Measurements from ENCODE around the gene NPBWR2.
"Not testable (repeated sequence)": the region's sequence is repeated elsewhere in the genome, so short reads cannot be mapped to it uniquely, and the experiment has no call there.

The NPBWR2 gene

DNA sequence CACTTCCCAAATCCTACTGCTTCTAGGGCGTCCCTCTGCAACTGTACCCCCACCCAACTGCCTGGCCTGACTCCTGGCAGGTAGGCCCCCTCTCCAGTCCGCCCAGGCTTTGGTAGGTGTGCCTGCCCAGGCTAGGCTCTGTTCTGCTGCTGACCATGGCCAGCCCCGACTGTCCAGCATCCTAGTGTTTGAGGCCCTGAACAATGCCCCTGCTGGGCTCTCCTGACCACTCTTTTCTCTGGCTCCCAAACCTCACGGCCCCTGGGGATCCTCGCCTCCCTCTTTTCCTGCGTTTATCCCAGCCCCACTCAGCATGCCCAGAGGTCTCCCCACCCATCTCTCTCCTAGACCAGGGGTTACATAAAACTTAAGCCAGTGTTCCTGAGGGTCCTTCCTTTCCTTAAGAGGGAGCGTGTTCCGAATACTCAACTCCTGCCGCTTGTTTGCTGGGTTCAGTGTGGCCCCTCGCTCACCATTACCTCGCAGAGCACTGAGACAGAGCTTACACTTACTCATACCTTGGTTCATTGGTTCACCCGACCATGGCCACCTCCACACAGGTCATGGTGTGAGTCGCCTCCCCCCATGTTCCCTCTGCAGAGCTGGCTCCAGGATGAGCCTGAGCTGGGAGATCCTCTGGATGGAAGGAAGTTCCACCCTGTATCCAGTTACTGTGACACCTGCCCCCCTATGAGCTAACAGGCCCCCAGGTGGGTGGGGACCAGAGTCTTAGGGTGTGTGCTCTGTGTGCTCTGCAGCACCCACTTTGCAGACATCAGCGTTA lies 35.8 kb upstream of the NPBWR2 start:
- no peak for DNase-seq

DNA sequence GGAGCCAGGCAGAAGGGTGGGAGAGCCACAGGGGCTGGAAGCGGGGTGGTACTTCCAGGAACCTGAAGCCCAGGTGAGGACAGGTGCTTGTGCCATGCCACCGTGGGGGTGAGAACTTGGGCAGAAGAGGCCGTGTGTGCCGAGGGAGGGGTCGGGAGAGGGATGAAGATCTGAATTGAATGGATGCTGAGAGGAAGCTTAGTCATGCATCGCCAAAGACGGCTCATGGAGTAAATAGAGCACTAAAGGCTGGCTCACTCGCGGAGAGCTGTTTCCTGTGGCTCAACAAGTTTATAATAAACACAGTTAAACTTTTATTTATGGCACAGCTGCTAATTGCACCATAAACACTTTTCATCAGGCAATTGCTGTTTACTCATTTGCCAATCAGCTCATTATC lies 35.2 kb upstream of the NPBWR2 start:
- no peak for DNase-seq

- DNase-seq: no peak
These were observed 33.6 kb upstream of the NPBWR2 start for GRCh38 chr20:64140956-64141355.

DNA sequence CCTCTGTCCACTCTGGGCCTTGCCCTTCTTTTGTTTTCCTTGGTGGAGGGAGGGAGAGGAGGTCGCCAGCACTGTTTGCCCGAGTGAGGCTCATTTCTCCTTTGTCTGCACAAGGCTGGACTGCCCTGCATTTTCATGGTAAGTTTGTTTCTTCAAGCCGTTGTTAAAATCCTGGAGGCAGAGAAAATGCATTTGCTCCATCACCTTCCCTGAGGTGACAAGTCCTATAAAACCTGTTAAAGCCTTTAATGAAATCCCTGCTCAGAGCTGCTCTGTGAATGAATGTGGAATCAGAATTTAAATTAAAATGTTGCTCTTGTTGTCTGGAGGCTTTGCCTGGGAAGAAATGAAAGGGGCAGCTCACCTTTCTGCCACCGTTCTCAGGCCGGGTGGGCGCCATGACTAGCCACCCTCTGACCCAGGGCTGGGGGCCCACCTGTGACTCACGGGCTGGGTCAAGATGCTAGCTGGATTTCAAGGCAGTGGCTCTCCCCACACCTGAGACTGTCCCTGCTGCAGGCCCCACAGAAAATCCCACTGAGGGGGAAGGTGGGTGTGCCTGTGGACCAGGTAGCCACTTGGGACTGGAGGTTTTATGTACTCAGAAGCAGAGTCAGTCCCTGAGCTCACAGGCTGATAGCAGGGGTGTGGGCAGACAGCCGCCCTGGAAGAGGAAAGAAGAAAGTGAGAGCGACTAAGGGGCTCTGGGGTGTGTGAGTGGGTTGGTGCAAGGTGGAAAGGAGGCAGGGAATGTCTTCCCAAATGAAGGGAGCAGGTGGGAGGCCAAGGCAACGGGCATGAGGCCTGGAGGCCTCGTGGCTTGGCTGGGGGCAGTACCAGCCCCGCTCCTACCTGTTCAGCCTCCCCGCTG lies 32.9 kb upstream of the NPBWR2 start:
- DNase-seq: no peak

DNA sequence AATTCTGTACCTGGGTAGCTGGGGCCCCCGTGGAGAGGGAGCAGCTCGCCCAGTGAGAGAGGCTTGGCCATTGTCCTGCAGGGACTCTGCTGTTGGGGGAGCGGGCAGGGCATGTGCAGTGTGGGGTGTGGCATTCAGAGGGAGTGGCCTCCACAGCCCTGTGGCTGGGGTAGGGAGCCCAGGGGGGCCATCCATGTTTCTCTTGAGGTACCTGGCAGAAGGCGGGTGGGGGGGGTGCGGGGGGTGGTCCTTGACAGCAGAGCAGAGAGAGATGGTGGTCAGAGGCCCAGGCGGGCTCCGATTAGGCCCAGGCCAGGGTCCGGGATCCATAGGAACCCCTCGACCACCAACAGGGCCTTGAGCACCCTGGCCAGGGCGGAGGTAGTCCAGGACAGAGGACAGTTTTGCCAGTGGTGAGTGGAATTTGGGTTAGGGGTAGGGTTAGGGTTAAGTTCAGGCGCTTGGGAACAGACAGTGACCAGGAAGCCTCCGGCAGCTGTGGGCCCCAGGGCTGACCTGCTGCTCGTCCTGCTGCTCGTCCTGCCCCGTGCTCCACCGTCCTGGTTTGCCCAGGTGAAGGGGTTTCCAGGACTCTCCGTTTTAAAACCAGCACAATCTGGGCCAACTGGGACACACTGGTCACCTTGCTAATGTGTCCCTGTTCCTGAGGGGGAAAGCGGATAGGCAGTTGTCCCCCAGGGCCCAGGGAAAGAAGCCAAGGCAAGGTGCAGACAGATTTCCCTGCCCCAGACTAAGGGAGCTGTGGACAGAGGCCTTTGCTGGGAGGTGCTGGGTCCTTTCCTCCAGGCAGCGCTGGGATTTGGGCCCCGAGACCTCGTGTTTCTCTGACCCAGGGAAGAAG lies 32.1 kb upstream of the NPBWR2 start:
- no peak for DNase-seq

- no peak for DNase-seq
These were observed 31.0 kb upstream of the NPBWR2 start for GRCh38 chr20:64138276-64138815.

GRCh38 chr20:64137598-64138031 lies 30.2 kb upstream of the NPBWR2 start:
- no peak for DNase-seq

- DNase-seq: no peak
These were observed 28.8 kb upstream of the NPBWR2 start for GRCh38 chr20:64136004-64136710.

DNA sequence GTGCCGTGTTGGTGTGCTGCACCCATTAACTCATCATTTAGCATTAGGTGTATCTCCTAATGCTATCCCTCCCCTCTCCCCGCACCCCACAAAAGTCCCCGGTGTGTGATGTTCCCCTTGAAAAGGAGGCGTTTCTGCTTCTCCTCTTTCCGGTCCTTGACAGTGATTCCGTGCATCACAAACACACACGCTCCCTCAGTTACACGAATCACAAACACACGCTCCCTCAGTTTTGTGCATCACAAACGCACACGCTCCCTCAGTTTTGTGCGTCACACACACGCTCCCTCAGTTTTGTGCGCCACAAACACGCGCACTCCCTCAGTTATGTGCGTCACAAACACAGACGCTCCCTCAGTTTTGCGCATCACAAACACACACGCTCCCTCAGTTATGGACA lies 27.4 kb upstream of the NPBWR2 start:
- not testable (repeated sequence) for DNase-seq

GRCh38 chr20:64133951-64134407 lies 26.6 kb upstream of the NPBWR2 start:
- DNase-seq: no peak

DNA sequence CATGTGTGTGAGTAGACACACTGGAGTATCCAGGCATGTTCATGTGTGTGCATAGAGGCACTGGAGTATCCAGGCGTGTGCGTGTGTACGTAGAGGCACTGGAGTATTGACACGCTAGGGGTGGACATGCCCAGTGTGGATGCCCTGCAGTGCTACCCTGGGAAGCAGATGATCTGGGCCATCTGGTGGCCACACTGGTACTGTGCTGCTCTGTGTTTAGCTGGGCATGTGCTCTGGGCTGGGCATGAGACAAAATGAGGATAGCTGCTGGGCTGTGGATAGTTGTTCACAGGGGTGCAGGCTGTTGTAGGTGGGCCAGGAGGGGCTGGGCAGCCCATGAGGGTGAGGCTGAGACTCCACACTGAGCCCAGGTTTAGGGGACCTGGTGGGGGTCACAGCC lies 24.0 kb upstream of the NPBWR2 start:
- no peak for DNase-seq

- no peak for DNase-seq
These were observed 23.5 kb upstream of the NPBWR2 start for GRCh38 chr20:64130876-64131275.

- DNase-seq: no peak
These were observed 22.9 kb upstream of the NPBWR2 start for GRCh38 chr20:64130271-64130670.

DNA sequence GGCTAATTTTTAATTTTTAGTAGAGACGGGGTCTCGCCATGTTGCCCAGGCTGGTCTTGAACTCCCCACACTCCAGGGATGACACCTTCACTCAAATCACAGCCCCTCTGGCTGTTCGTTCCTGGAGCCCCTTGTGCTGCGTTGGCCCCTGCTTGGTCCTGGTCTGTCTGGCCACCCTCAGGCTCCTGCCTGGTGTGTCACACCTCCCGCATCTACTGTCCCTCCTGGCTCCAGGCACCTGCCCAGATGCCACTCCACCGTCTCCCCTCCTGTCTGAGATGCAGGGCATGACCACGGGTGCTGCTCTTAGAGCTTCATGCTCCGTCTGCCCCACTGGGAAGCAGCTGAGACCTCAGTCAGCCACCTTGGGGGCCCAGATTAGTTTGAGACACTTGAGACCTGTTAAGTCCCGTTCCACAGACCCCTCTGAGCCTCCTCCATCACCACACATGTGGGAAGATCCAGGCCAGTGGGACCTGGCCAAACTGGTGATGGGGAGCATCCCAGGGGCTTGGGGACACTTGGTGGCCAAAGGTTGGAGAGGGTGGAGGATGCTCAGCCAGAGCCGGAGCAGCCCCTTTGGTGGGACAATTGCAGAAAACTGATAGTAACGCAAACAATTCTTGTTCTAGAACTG lies 21.9 kb upstream of the NPBWR2 start:
- no peak for DNase-seq

DNA sequence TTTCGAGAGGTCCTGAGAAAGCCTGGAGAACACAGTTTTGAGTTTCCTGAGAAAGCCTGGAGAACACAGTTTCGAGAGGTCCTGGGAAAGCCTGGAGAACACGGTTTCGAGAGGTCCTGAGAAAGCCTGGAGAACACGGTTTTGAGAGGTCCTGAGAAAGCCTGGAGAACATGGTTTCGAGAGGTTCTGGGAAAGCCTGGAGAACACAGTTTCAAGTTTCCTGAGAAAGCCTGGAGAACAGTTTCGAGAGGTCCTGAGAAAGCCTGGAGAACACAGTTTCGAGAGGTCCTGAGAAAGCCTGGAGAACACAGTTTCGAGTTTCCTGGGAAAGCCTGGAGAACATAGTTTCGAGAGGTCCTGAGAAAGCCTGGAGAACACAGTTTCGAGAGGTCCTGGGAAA lies 16.2 kb upstream of the NPBWR2 start:
- DNase-seq: not testable (repeated sequence)

GRCh38 chr20:64122927-64123326 lies 15.6 kb upstream of the NPBWR2 start:
- DNase-seq: not testable (repeated sequence)

- DNase-seq: no peak
These were observed 14.2 kb upstream of the NPBWR2 start for GRCh38 chr20:64121586-64121985.

DNA sequence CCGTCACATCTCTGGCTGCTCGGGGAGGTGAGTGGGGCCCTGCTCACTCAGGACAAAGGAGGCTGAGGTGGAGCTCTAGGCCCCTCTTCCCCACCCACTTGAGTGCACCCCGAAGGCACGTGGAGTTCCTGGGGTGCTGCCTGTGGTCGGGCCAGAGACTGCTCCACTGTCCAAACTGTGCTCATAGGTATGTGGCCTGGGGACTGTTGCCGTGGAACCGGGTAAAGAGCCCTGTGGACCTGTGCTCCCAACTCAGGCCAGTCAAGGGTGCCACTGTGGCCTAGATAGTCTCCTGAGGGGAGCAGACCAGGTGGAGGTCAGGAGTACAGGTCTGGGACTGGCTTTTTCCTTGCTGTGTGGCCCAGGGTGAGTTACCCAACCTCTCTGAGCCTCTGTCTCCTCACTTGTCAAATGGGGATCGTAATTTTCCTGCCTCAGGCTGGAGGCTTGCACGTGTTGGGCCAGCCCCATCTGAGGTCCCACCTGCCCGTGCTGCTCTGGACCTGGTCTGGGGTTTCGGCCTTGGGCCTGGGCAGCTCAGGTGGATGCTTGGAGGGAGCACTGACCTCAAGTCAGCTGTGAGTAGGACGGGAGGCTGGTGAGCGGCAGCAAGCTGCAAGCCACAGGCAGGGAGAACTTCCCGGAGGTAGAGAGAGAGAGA lies 12.4 kb upstream of the NPBWR2 start:
- no peak for DNase-seq

DNA sequence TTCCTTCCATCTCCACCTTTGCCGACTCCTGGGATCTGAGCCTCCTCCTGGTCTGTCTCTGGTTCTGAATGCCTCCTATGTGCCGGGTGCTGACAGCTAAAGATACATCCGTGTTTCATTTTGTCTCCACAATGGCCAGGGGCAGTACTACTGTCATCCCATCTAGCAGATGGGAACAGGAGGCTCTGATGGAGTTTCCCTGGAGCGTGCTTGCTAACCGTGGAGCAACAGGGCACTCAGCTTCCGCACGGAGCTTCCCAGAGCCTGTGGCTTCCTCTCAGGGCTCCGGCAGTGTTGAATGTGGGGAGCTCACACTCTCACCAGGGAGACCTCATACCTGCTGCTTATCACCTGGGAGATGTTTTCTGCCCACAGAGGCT lies 11.9 kb upstream of the NPBWR2 start:
- no peak for DNase-seq

- DNase-seq: not testable (repeated sequence)
These were observed 10.0 kb upstream of the NPBWR2 start for GRCh38 chr20:64117432-64117777.

Data from NCI-H2227 treated with DMSO at 0.1 percent for 48 hours (cell line).